Mesenchymal stem cell (in vitro differentiated cells and primary cell): ENCODE results near the gene YTHDC1. TPM values are rescaled to one million over a fixed set of nuclear protein-coding genes. Genes with fewer than 3 reads are reported as not detected.

ENCODE experiments used
- DNase-seq: peaks from one replicate; pipeline ENCODE4 v3.0.0-alpha.2; 2013
- H2AFZ ChIP-seq: one replicate; pipeline ENCODE4 v1.6.1; 2013; ENCODE audit warnings: low read depth, mild to moderate bottlenecking, control low read depth, inconsistent platforms, low read length, moderate library complexity
- H2AK5ac ChIP-seq: 2 replicates; pipeline ENCODE4 v1.6.1; 2013; ENCODE audit warnings: low read length, moderate library complexity, mild to moderate bottlenecking, inconsistent platforms; ENCODE audit not compliant: severe bottlenecking
- H2BK120ac ChIP-seq: one replicate; pipeline ENCODE4 v1.6.1; 2013; ENCODE audit warnings: low read depth, mild to moderate bottlenecking, inconsistent platforms, low read length, moderate library complexity
- H2BK12ac ChIP-seq, 2 experiments: one replicate each; pipeline ENCODE4 v1.6.1; 2013; ENCODE audit warnings: inconsistent platforms in 2 of 2, low read length in 2 of 2, mild to moderate bottlenecking in 2 of 2, moderate library complexity in 2 of 2, control low read depth in 1 of 2
- H2BK15ac ChIP-seq: one replicate; pipeline ENCODE4 v1.6.1; 2013; ENCODE audit warnings: mild to moderate bottlenecking, low read depth, inconsistent platforms; ENCODE audit not compliant: poor library complexity, severe bottlenecking
- H2BK5ac ChIP-seq: 2 replicates; pipeline ENCODE4 v1.6.1; 2013; ENCODE audit warnings: low read depth, mild to moderate bottlenecking, low read length, control low read depth, inconsistent platforms; ENCODE audit not compliant: poor library complexity, severe bottlenecking
- H3K14ac ChIP-seq, 2 experiments: one replicate each; pipeline ENCODE4 v1.6.1; 2013; ENCODE audit warnings: inconsistent platforms in 2 of 2, low read length in 2 of 2, control low read depth in 1 of 2, mild to moderate bottlenecking in 1 of 2, moderate library complexity in 1 of 2
- H3K18ac ChIP-seq, 2 experiments: one replicate each; pipeline ENCODE4 v1.6.1; 2013; ENCODE audit warnings: inconsistent platforms in 2 of 2, low read length in 2 of 2, control low read depth in 1 of 2, low read depth in 1 of 2, mild to moderate bottlenecking in 1 of 2
- H3K23ac ChIP-seq, 2 experiments: one replicate each; pipeline ENCODE4 v1.6.1; 2013; ENCODE audit warnings: inconsistent platforms in 2 of 2, low read length in 2 of 2, mild to moderate bottlenecking in 2 of 2, moderate library complexity in 2 of 2, control low read depth in 1 of 2
- H3K27ac ChIP-seq: 2 replicates; pipeline ENCODE4 v1.5.1; 2013; ENCODE audit warnings: mild to moderate bottlenecking, moderate library complexity, low read length, control low read depth, inconsistent platforms; ENCODE audit not compliant: poor library complexity, severe bottlenecking
- H3K27me3 ChIP-seq, 2 experiments: 2 replicates each; pipeline versions ENCODE4 v1.6.1 to v1.7.0; 2013; ENCODE audit warnings: low read length in 2 of 2, mild to moderate bottlenecking in 2 of 2, moderate library complexity in 2 of 2, control low read depth in 1 of 2, inconsistent platforms in 1 of 2; ENCODE audit not compliant: control insufficient read depth in 1 of 2, insufficient read depth in 1 of 2
- H3K36me3 ChIP-seq, 2 experiments: 2 replicates each; pipeline versions ENCODE4 v1.6.1 to v1.7.0; 2013; ENCODE audit warnings: low read length in 2 of 2, control low read depth in 1 of 2, inconsistent platforms in 1 of 2, low read depth in 1 of 2, mild to moderate bottlenecking in 1 of 2; ENCODE audit not compliant: insufficient read depth in 2 of 2, control insufficient read depth in 1 of 2
- H3K4ac ChIP-seq, 2 experiments: one replicate each; pipeline ENCODE4 v1.6.1; 2013; ENCODE audit warnings: inconsistent platforms in 2 of 2, low read length in 2 of 2, mild to moderate bottlenecking in 2 of 2, moderate library complexity in 2 of 2, control low read depth in 1 of 2, low read depth in 1 of 2
- H3K4me1 ChIP-seq: 2 replicates; pipeline ENCODE4 v1.6.1; 2013; ENCODE audit warnings: low read depth, low read length, control low read depth; ENCODE audit not compliant: control insufficient read depth, insufficient read depth
- H3K4me2 ChIP-seq: 2 replicates; pipeline ENCODE4 v1.6.1; 2013; ENCODE audit warnings: low read length, mild to moderate bottlenecking, inconsistent platforms; ENCODE audit not compliant: poor library complexity, severe bottlenecking
- H3K4me3 ChIP-seq, 2 experiments: 2 replicates each; pipeline versions ENCODE4 v1.5.1 to v1.7.0; 2013; ENCODE audit warnings: low read length in 2 of 2, mild to moderate bottlenecking in 2 of 2, control low read depth in 1 of 2, low read depth in 1 of 2; ENCODE audit not compliant: insufficient read depth in 1 of 2
- H3K79me1 ChIP-seq: replicated peaks from 2 replicates; pipeline ENCODE4 v1.6.1; 2013; ENCODE audit warnings: mild to moderate bottlenecking, control low read depth, low read length, inconsistent platforms; ENCODE audit not compliant: poor library complexity, severe bottlenecking
- H3K9ac ChIP-seq: 2 replicates; pipeline ENCODE4 v1.7.0; 2013; ENCODE audit warnings: mild to moderate bottlenecking, low read length, moderate library complexity
- H3K9me3 ChIP-seq: 2 replicates; pipeline ENCODE4 v1.7.0; 2013; ENCODE audit warnings: mild to moderate bottlenecking, low read length; ENCODE audit not compliant: control insufficient read depth
- H4K8ac ChIP-seq: one replicate; pipeline ENCODE4 v1.6.1; 2013; ENCODE audit warnings: inconsistent platforms, mild to moderate bottlenecking, low read length, moderate library complexity
- H4K91ac ChIP-seq: one replicate; pipeline ENCODE4 v1.6.1; 2013; ENCODE audit warnings: mild to moderate bottlenecking, low read length, inconsistent platforms
- WGBS: methylation state at CpG from one replicate; pipeline ENCODE4 v1.1.7; 2013; ENCODE audit warnings: mixed read lengths; 5-methylcytosine and 5-hydroxymethylcytosine counted together
- polyA plus RNA-seq, 2 experiments: library from polyadenylated mRNA; stranded (reverse); fragments of 200-250 nt; gene quantifications; one replicate each; pipeline ENCODE4 v1.2.3, GENCODE V29; 2013

Gene YTHDC1
- polyA plus RNA-seq (2013, experiment 1 of 2), result 33.5 TPM
- 31.9 TPM for polyA plus RNA-seq (2013, experiment 2 of 2)

GRCh38 chr4:68349649-68350360, at the start of gene YTHDC1:
YTHDC1 (minus strand) TSS chr4:68350090; CDS start chr4:68349753, 337 bp downstream.
- Histone ChIP-seq H3K27me3 (no peaks in the 10 kb centered on the region), H3K14ac (peak within 1 kb of the TSS in 1 of 2 experiments; percentile 97), H2BK15ac (peak within 1 kb of the TSS; percentile 82), H2BK5ac (peak within 1 kb of the TSS; percentile 86), H3K4me2 (peak within 1 kb of the TSS; percentile 49), H3K9me3 (no peaks in the 10 kb centered on the region), H3K9ac (peak within 1 kb of the TSS; percentile 99), H3K27ac (peak within 1 kb of the TSS; percentile 97), H4K8ac (peak within 1 kb of the TSS; percentile 98), H3K23ac (peak within 1 kb of the TSS in 1 of 2 experiments; percentile 100), H3K79me1 (no peaks in the 10 kb centered on the region), H3K4me3 (peak within 1 kb of the TSS; percentile 95), H3K4ac (peak within 1 kb of the TSS; percentile 97), H4K91ac (peak within 1 kb of the TSS; percentile 98), H2BK120ac (peak within 1 kb of the TSS; percentile 82), H3K36me3 (peaks cover 0 to 4% of the 10 kb centered on the region in 2 experiments), H3K18ac (peak within 1 kb of the TSS; percentile 99 to 100), H3K4me1 (peaks cover 2% of the 10 kb centered on the region), H2AK5ac (peak within 1 kb of the TSS; percentile 96), H2AFZ (peak within 1 kb of the TSS; percentile 96), H2BK12ac (peak within 1 kb of the TSS in 1 of 2 experiments; percentile 77)
- WGBS, result 1% methylated on average over 53 of the region's 67 CpGs
- peak; percentile 96 for DNase-seq

GRCh38 chr4:68399306-68399705, 49.4 kb upstream of the YTHDC1 start:
- 100% methylated on average over 2 of the region's 4 CpGs for WGBS

GRCh38 chr4:68396756-68397155, 46.9 kb upstream of the YTHDC1 start:
- no peak overlapping the region for H2AFZ ChIP-seq
- no peaks in the 10 kb centered on the region for H3K79me1 ChIP-seq
- H3K4me2 ChIP-seq, result no peak overlapping the region
- H3K23ac ChIP-seq, result no peak overlapping the region
- no peak overlapping the region for H2AK5ac ChIP-seq
- no peak overlapping the region for H2BK15ac ChIP-seq
- no peak overlapping the region for H3K14ac ChIP-seq
- no peak overlapping the region for H3K9ac ChIP-seq
- H2BK5ac ChIP-seq, result no peak overlapping the region
- H3K27ac ChIP-seq, result no peak overlapping the region
- no peaks in the 10 kb centered on the region for H3K9me3 ChIP-seq
- 98% methylated on average over 1 of the region's 1 CpG for WGBS
- no peak overlapping the region for H2BK12ac ChIP-seq
- H4K8ac ChIP-seq, result no peak overlapping the region
- H3K4ac ChIP-seq, result no peak overlapping the region
- no peaks in the 10 kb centered on the region for H3K27me3 ChIP-seq
- no peak overlapping the region for H3K4me3 ChIP-seq
- no peaks in the 10 kb centered on the region for H3K4me1 ChIP-seq
- no peak overlapping the region for H3K18ac ChIP-seq
- no peak overlapping the region for H2BK120ac ChIP-seq
- DNase-seq, result no peak
- H3K36me3 ChIP-seq, result no peaks in the 10 kb centered on the region
- H4K91ac ChIP-seq, result no peak overlapping the region

More at GRCh38 chr4:68399306-68399705, 49.4 kb upstream of the YTHDC1 start:
- no peak overlapping the region for H3K4ac ChIP-seq
- no peak overlapping the region for H3K14ac ChIP-seq
- H3K27me3 ChIP-seq, result no peaks in the 10 kb centered on the region
- H3K4me1 ChIP-seq, result no peaks in the 10 kb centered on the region
- no peak overlapping the region for H2BK5ac ChIP-seq
- no peak overlapping the region for H3K27ac ChIP-seq
- no peak overlapping the region for H4K8ac ChIP-seq
- DNase-seq, result no peak
- no peak overlapping the region for H4K91ac ChIP-seq
- no peak overlapping the region for H3K4me2 ChIP-seq
- no peak overlapping the region for H2BK120ac ChIP-seq
- no peak overlapping the region for H3K9ac ChIP-seq
- no peak overlapping the region for H3K18ac ChIP-seq
- H3K9me3 ChIP-seq, result no peaks in the 10 kb centered on the region
- no peak overlapping the region for H2BK12ac ChIP-seq
- H2BK15ac ChIP-seq, result no peak overlapping the region
- no peaks in the 10 kb centered on the region for H3K79me1 ChIP-seq
- H3K36me3 ChIP-seq, result no peaks in the 10 kb centered on the region
- no peak overlapping the region for H2AFZ ChIP-seq
- no peak overlapping the region for H2AK5ac ChIP-seq
- H3K23ac ChIP-seq, result no peak overlapping the region
- H3K4me3 ChIP-seq, result no peak overlapping the region

- no peak overlapping the region for H3K9ac ChIP-seq
- no peak overlapping the region for H3K4ac ChIP-seq
- H3K36me3 ChIP-seq, result no peaks in the 10 kb centered on the region
- no peak overlapping the region for H3K23ac ChIP-seq
- H2BK12ac ChIP-seq, result no peak overlapping the region
- H3K9me3 ChIP-seq, result no peaks in the 10 kb centered on the region
- H2AK5ac ChIP-seq, result no peak overlapping the region
- H3K79me1 ChIP-seq, result no peaks in the 10 kb centered on the region
- no peak overlapping the region for H2BK15ac ChIP-seq
- H4K8ac ChIP-seq, result no peak overlapping the region
- no peak overlapping the region for H2BK120ac ChIP-seq
- DNase-seq, result no peak
- no peak overlapping the region for H3K4me2 ChIP-seq
- H2AFZ ChIP-seq, result no peak overlapping the region
- H3K27me3 ChIP-seq, result no peaks in the 10 kb centered on the region
- no peak overlapping the region for H4K91ac ChIP-seq
- H2BK5ac ChIP-seq, result no peak overlapping the region
- 50% methylated on average over 1 of the region's 3 CpGs for WGBS
- H3K14ac ChIP-seq, result no peak overlapping the region
- no peak overlapping the region for H3K18ac ChIP-seq
- H3K4me3 ChIP-seq, result no peak overlapping the region
- no peaks in the 10 kb centered on the region for H3K4me1 ChIP-seq
- no peak overlapping the region for H3K27ac ChIP-seq
Measured at GRCh38 chr4:68391436-68391835, 41.5 kb upstream of the YTHDC1 start.
